HepG2 (cell line): ENCODE measurements around the gene CPLANE1. TPM values are rescaled to one million over a fixed set of nuclear protein-coding genes. Genes with fewer than 3 reads are reported as not detected.
A peak's percentile ranks its signal among the peaks of the same experiment; 100 is the strongest.

Source experiments
- EED ChIP-seq: sonication (generic); formaldehyde crosslinking; IDR thresholded peaks from 2 replicates; pipeline ENCODE4 v1.5.0; 2020; ENCODE audit warnings: mild to moderate bottlenecking, missing genetic modification reagents
- HDAC1 ChIP-seq: sonication (generic); formaldehyde crosslinking; IDR thresholded peaks from 2 replicates; pipeline ENCODE4 v1.5.1; 2020; ENCODE audit warnings: mild to moderate bottlenecking, missing genetic modification reagents
- HES4 ChIP-seq: sonication (generic); formaldehyde crosslinking; IDR thresholded peaks from 2 replicates; pipeline ENCODE4 v1.9.0; 2021; ENCODE audit warnings: mild to moderate bottlenecking, missing genetic modification reagents, borderline replicate concordance
- MXD4 ChIP-seq: IDR thresholded peaks from 2 replicates; pipeline ENCODE4 v1.6.1; 2016; ENCODE audit warnings: mild to moderate bottlenecking, missing biosample characterization, missing genetic modification reagents
- PRPF4 ChIP-seq: fragments of 200-400 bp; formaldehyde crosslinking; IDR thresholded peaks from 2 replicates; pipeline ENCODE4 v1.6.1; 2016; ENCODE audit warnings: low read length, low read depth; ENCODE audit not compliant: poor library complexity, severe bottlenecking
- SAFB2 ChIP-seq: sonication (generic); formaldehyde crosslinking; IDR thresholded peaks from 2 replicates; pipeline ENCODE4 v1.5.1; 2020; ENCODE audit warnings: missing genetic modification reagents, low read depth, mild to moderate bottlenecking, borderline replicate concordance
- SALL1 ChIP-seq: sonication (generic); formaldehyde crosslinking; IDR thresholded peaks from 2 replicates; pipeline ENCODE4 v1.8.0; 2022; ENCODE audit warnings: mild to moderate bottlenecking, missing genetic modification reagents
- SALL2 ChIP-seq: sonication (generic); formaldehyde crosslinking; IDR thresholded peaks from 2 replicates; pipeline ENCODE4 v1.8.1; 2023; ENCODE audit warnings: mild to moderate bottlenecking, missing genetic modification reagents, inconsistent platforms
- TOPORS ChIP-seq: sonication (generic); formaldehyde crosslinking; IDR thresholded peaks from 2 replicates; pipeline ENCODE4 v1.8.0; 2023; ENCODE audit warnings: mild to moderate bottlenecking, missing genetic modification reagents
- ZNF256 ChIP-seq: sonication (generic); formaldehyde crosslinking; conservative IDR thresholded peaks from 2 replicates; pipeline ENCODE4 v1.4.0; 2020; ENCODE audit warnings: missing genetic modification reagents
- ZNF260 ChIP-seq: sonication (generic); formaldehyde crosslinking; IDR thresholded peaks from 2 replicates; pipeline ENCODE4 v1.4.0; 2020; ENCODE audit warnings: missing genetic modification reagents, low read depth, mild to moderate bottlenecking, borderline replicate concordance
- ZNF274 ChIP-seq: sonication (generic); formaldehyde crosslinking; IDR thresholded peaks from 2 replicates; pipeline ENCODE4 v1.5.1; 2020; ENCODE audit warnings: mild to moderate bottlenecking, missing genetic modification reagents
- ZNF30 ChIP-seq: sonication (generic); formaldehyde crosslinking; IDR thresholded peaks from 2 replicates; pipeline ENCODE4 v1.5.0; 2020; ENCODE audit warnings: mild to moderate bottlenecking, missing genetic modification reagents
- ZNF547 ChIP-seq: sonication (generic); formaldehyde crosslinking; IDR thresholded peaks from 2 replicates; pipeline ENCODE4 v1.5.1; 2020; ENCODE audit warnings: mild to moderate bottlenecking, missing genetic modification reagents
- ZNF563 ChIP-seq: sonication (generic); formaldehyde crosslinking; IDR thresholded peaks from 2 replicates; pipeline ENCODE4 v1.8.0; 2022; ENCODE audit warnings: mild to moderate bottlenecking, moderate library complexity, missing genetic modification reagents
- polyA plus RNA-seq, 8 experiments: library from polyadenylated mRNA; depleted of rRNA in 3 of 8; stranded (reverse) in 7 of 8; unstranded in 1 of 8; fragments of >200 nt; fragmentation: Illumina TruSeq in 4 of 8; extraction: Trizol in 4 of 8; gene quantifications; 2 replicates each; pipeline versions ENCODE4 v1.2.1 to v1.2.3, GENCODE V29; 2011 to 2016; ENCODE audit warnings: low read depth in 4 of 8, missing spikeins in 1 of 8, mixed read lengths in 1 of 8; ENCODE audit not compliant: insufficient read depth in 1 of 8
- total RNA-seq, 5 experiments: library from RNA; depleted of rRNA; stranded (reverse); fragments of >200 nt; fragmentation: Illumina TruSeq; extraction: Trizol; gene quantifications; 2 replicates each; pipeline ENCODE4 v1.2.3, GENCODE V29; 2016; ENCODE audit warnings: low read depth in 1 of 5
- TF ChIP-seq, protein P1 (sequence below): sonication (generic); formaldehyde crosslinking; IDR thresholded peaks from one replicate; pipeline ENCODE4 v1.5.1; 2020; ENCODE audit warnings: mild to moderate bottlenecking, missing genetic modification reagents; ENCODE audit errors: not compliant biosample characterization
- TF ChIP-seq, protein P2 (sequence below): sonication (generic); formaldehyde crosslinking; IDR thresholded peaks from 2 replicates; pipeline ENCODE4 v1.4.0; 2020; ENCODE audit warnings: mild to moderate bottlenecking, missing genetic modification reagents

CPLANE1 gene
- total and polyA plus RNA-seq, 2 of the 13 experiments (the other 11 are each of a cell fraction or from before 2014, with no cell fraction given) = 6.3 to 9.9 TPM

DNA sequence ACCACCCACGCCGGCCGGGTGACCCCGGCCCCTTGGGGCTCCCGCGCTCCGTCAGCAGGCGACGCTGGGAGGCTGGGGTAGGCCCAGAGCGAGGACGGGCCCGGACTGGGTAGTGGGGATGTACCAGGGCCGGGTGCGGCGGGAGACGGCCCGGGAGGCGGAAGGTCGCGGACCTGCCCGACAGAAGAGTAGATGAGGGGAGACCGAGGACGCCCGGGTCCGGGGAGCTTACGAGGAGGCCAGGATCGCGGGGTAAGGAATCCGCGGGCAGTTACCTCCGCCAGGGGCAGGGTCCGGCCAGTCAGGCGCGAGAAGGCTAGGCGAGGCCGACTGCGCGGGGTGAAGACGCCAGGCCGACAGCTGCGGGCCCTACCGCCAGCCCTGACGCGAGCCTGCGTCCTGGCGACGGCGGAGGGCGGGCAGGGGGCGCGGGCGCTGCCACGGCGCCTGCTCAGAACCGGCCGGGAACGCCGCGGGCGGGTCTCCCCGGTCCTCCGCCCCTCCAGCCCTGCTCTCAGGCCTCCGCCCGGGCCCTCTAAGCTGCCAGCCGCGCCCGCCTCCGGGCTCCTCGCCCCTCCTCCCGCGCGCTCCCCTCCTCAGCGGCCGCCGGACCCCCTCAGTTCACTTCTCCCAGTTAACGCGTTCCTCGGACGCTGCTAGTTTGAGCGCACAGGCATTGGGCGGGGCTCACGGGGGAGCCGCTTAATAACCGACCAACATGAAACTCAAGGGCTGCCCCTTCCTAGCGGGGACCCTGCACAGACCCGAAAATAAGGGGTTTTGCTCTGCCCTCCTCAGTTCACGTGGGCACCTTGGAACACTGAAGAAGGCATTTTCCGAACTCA is at the start of gene CPLANE1 (continued):
- TF ChIP-seq, protein P1, sequence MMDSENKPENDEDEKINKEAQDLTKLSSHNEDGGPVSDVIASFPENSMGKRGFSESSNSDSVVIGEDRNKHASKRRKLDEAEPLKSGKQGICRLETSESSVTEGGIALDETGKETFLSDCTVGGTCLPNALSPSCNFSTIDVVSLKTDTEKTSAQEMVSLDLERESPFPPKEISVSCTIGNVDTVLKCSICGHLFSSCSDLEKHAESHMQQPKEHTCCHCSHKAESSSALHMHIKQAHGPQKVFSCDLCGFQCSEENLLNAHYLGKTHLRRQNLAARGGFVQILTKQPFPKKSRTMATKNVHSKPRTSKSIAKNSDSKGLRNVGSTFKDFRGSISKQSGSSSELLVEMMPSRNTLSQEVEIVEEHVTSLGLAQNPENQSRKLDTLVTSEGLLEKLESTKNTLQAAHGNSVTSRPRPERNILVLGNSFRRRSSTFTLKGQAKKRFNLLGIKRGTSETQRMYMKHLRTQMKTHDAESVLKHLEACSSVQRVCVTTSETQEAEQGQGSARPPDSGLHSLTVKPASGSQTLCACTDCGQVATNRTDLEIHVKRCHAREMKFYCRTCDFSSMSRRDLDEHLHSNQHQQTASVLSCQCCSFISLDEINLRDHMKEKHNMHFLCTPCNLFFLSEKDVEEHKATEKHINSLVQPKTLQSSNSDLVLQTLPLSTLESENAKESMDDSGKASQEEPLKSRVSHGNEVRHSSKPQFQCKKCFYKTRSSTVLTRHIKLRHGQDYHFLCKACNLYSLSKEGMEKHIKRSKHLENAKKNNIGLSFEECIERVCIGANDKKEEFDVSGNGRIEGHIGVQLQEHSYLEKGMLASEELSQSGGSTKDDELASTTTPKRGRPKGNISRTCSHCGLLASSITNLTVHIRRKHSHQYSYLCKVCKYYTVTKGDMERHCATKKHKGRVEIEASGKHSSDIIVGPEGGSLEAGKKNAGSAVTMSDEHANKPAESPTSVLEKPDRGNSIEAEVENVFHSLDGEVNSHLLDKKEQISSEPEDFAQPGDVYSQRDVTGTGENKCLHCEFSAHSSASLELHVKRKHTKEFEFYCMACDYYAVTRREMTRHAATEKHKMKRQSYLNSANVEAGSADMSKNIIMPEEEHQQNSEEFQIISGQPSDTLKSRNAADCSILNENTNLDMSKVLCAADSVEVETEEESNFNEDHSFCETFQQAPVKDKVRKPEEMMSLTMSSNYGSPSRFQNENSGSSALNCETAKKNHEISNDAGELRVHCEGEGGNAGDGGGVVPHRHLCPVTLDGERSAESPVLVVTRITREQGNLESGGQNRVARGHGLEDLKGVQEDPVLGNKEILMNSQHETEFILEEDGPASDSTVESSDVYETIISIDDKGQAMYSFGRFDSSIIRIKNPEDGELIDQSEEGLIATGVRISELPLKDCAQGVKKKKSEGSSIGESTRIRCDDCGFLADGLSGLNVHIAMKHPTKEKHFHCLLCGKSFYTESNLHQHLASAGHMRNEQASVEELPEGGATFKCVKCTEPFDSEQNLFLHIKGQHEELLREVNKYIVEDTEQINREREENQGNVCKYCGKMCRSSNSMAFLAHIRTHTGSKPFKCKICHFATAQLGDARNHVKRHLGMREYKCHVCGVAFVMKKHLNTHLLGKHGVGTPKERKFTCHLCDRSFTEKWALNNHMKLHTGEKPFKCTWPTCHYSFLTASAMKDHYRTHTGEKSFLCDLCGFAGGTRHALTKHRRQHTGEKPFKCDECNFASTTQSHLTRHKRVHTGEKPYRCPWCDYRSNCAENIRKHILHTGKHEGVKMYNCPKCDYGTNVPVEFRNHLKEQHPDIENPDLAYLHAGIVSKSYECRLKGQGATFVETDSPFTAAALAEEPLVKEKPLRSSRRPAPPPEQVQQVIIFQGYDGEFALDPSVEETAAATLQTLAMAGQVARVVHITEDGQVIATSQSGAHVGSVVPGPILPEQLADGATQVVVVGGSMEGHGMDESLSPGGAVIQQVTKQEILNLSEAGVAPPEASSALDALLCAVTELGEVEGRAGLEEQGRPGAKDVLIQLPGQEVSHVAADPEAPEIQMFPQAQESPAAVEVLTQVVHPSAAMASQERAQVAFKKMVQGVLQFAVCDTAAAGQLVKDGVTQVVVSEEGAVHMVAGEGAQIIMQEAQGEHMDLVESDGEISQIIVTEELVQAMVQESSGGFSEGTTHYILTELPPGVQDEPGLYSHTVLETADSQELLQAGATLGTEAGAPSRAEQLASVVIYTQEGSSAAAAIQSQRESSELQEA = peak; percentile 36
- TF ChIP-seq SAFB2 (CRISPR knock-in tag) (peak; percentile 59; the same call in 1 of the 2 replicates), HES4 (CRISPR knock-in tag) (peak; percentile 96), ZNF30 (no peak), ZNF256 (CRISPR knock-in tag) (no peak), HDAC1 (CRISPR knock-in tag) (peak; percentile 73), ZNF274 (CRISPR knock-in tag) (0 out of 2 replicates have a peak, but pooled peaks have one; percentile 66), ZNF563 (CRISPR knock-in tag) (peak; percentile 92), ZNF547 (CRISPR knock-in tag) (peak; percentile 81), TOPORS (peak; percentile 91), SALL1 (CRISPR knock-in tag) (peak; percentile 54), PRPF4 (no peak), MXD4 (CRISPR knock-in tag) (0 out of 2 replicates have a peak, but pooled peaks have one; percentile 20), EED (CRISPR knock-in tag) (no peak), SALL2 (CRISPR knock-in tag) (peak; percentile 45; the same call in 1 of the 2 replicates), ZNF260 (CRISPR knock-in tag) (no peak)
- TF ChIP-seq, protein P2, sequence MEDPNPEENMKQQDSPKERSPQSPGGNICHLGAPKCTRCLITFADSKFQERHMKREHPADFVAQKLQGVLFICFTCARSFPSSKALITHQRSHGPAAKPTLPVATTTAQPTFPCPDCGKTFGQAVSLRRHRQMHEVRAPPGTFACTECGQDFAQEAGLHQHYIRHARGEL (CRISPR knock-in tag) = no peak
